Kidney (tissue), 14 donors: Measurements from ENCODE around the gene TESPA1. TPM values are rescaled to one million over a fixed set of nuclear protein-coding genes. Genes with fewer than 3 reads are reported as not detected.
"Not testable (repeated sequence)": the region's sequence is repeated elsewhere in the genome, so short reads cannot be mapped to it uniquely, and the experiment has no call there.

Experiments
- DNase-seq, 5 donors: peaks; one replicate each; pipeline ENCODE4 v3.0.0-alpha.2; 2013 to 2020
- FAIRE-seq: peaks from 2 replicates; lab custom pipeline; 2012; peaks lifted over from hg19 to GRCh38; lab: Jason Lieb, UNC
- H3K27ac ChIP-seq, 2 donors: one replicate each; pipeline ENCODE4 v1.7.0; 2013; ENCODE audit warnings: low read depth in 2 of 2, low read length in 2 of 2, inconsistent platforms in 1 of 2
- H3K27me3 ChIP-seq: one replicate; pipeline ENCODE4 v1.7.1; 2013; ENCODE audit warnings: low read length, inconsistent platforms; ENCODE audit not compliant: control insufficient read depth, insufficient read depth
- H3K36me3 ChIP-seq, 3 donors: one replicate each; pipeline versions ENCODE4 v1.7.0 to v1.7.1; 2013; ENCODE audit warnings: low read length in 3 of 3, control low read depth in 1 of 3, inconsistent platforms in 1 of 3; ENCODE audit not compliant: insufficient read depth in 3 of 3, control insufficient read depth in 2 of 3
- H3K4me1 ChIP-seq, 3 donors: one replicate each; pipeline versions ENCODE4 v1.7.0 to v1.7.1; 2013; ENCODE audit warnings: low read length in 3 of 3, inconsistent platforms in 1 of 3, low read depth in 1 of 3; ENCODE audit not compliant: control insufficient read depth in 2 of 3, insufficient read depth in 2 of 3
- H3K4me3 ChIP-seq, 3 donors: one replicate each; pipeline versions ENCODE4 v1.7.0 to v1.8.1; 2013; ENCODE audit warnings: low read length in 3 of 3, control low read depth in 1 of 3, inconsistent platforms in 1 of 3
- H3K9ac ChIP-seq, 3 donors: one replicate each; pipeline versions ENCODE4 v1.7.0 to v1.7.1; 2013; ENCODE audit warnings: low read length in 3 of 3, control low read depth in 1 of 3, inconsistent platforms in 1 of 3
- H3K9me3 ChIP-seq, 3 donors: one replicate each; pipeline versions ENCODE4 v1.7.0 to v1.7.1; 2013; ENCODE audit warnings: low read length in 3 of 3, control low read depth in 1 of 3, inconsistent platforms in 1 of 3; ENCODE audit not compliant: control insufficient read depth in 2 of 3, insufficient read depth in 1 of 3
- intact Hi-C: fragments of 100-400 bp; cut with DNase I; formaldehyde crosslinking; loops from one replicate; pipeline ENCODE4 v1.11.1; 2022
- polyA plus RNA-seq: library from polyadenylated mRNA; stranded (reverse); fragments of 350-450 nt; fragmentation: Illumina TruSeq; extraction: RNeasy Lipid Tissue Mini Kit (QIAGEN cat#74804); gene quantifications from one replicate; pipeline ENCODE4 v1.2.3, GENCODE V29; 2014; ENCODE audit warnings: low read depth, low replicate concordance; ENCODE audit not compliant: insufficient read depth
- total RNA-seq: library from RNA; stranded (reverse); fragmentation: NEBNext Ultra II Directional; extraction: Animal tissue kit (Norgen Biotek cat#: 25700); gene quantifications from one replicate; pipeline ENCODE4 v1.2.1, GENCODE V29; 2021
- TF ChIP-seq, protein P1 (sequence below): IDR thresholded peaks from 3 replicates; pipeline ENCODE4 v1.5.1; 2012; ENCODE audit warnings: mild to moderate bottlenecking, moderate library complexity, borderline replicate concordance; ENCODE audit not compliant: insufficient read depth; ENCODE audit errors: extremely low read depth
- donor health status: control.
- donor health status: control.
- donor health status: control.
- donor health status: control.
- donor health status: control.
- donor health status: DM: yes; HTN: yes; CAD: no.
- donor health status: Normal renal cell carcinoma (clear cell type).

The TESPA1 gene
- total and polyA plus RNA-seq, 2 donors from 2014 or later, result 4.9 TPM; not detected in 1

DNA sequence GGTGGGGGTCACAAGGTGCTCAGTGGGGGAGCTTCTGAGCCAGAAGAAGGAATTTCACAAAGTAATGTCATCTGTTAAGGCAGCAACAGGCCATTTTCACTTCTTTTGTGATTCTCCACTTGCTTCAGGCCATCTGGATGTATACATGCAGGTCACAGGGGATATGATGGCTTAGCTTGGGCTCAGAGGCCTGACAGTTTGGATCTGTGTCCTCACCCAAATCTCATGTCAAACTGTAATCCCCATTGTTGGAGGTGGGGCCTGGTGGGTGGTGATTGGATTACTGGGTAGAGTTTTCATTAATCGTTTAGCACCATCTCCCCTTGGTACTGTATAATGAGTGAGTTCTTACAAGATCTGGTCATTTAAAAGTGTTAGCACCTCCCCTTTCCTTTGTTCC lies 36.4 kb downstream of the TESPA1 start:
- DNase-seq, result no peak
- TF ChIP-seq, protein P1, sequence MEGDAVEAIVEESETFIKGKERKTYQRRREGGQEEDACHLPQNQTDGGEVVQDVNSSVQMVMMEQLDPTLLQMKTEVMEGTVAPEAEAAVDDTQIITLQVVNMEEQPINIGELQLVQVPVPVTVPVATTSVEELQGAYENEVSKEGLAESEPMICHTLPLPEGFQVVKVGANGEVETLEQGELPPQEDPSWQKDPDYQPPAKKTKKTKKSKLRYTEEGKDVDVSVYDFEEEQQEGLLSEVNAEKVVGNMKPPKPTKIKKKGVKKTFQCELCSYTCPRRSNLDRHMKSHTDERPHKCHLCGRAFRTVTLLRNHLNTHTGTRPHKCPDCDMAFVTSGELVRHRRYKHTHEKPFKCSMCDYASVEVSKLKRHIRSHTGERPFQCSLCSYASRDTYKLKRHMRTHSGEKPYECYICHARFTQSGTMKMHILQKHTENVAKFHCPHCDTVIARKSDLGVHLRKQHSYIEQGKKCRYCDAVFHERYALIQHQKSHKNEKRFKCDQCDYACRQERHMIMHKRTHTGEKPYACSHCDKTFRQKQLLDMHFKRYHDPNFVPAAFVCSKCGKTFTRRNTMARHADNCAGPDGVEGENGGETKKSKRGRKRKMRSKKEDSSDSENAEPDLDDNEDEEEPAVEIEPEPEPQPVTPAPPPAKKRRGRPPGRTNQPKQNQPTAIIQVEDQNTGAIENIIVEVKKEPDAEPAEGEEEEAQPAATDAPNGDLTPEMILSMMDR, result no peak
- Histone ChIP-seq H3K4me1 (no peaks in the 10 kb centered on the region), H3K9me3 (no peaks in the 10 kb centered on the region), H3K36me3 (no peaks in the 10 kb centered on the region), H3K27me3 (no peaks in the 10 kb centered on the region), H3K27ac (no peak overlapping the region), H3K9ac (no peak overlapping the region), H3K4me3 (no peak overlapping the region)
- no peak for FAIRE-seq
- intact Hi-C loops, result no loop called here

DNA sequence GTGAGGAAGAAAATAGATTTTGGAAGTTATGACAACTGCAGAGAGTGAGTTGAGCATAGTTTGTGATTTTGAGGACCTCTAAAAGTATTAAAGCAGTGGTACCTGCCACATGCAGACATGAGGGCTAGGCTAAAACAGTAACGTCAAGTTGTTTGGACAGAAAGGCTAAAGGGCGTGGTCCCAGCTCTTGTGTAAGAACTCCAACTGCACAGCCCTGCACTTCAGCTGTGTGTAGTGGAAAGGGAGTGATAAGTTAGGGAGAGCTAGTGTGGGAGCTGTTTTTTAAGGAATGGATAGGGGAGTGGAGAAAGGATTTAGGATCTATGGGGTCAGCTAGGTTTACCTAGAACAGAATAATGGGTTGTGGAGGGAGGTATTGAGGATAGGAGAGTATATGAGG lies 39.5 kb downstream of the TESPA1 start:
- Histone ChIP-seq H3K4me3 (no peak overlapping the region), H3K4me1 (no peaks in the 10 kb centered on the region), H3K36me3 (no peaks in the 10 kb centered on the region), H3K27me3 (no peaks in the 10 kb centered on the region), H3K9ac (no peak overlapping the region), H3K9me3 (no peaks in the 10 kb centered on the region), H3K27ac (no peak overlapping the region)
- DNase-seq, result no peak
- TF ChIP-seq, protein P1, result no peak
- FAIRE-seq, result no peak
- intact Hi-C loops, result no loop called here

DNA sequence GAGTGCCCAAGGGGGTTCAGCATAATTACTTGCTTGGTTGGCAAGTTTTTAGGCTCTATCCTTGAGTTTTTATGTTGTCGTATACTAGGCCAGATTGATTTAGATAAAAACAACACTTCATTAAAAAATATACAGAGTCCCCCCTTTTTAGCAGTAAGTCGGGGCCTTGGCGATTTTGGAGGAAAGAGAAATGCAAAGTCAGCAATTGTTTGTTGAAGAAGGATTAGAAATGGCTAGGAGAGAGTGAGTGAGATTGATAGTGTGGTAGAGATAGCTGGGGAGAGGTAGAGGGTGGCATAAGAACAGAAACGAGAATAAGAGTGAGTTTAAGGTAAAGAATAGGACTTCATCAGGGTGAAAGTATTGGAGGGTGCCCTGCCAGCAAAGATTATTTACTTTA lies 41.3 kb downstream of the TESPA1 start:
- H3K9ac ChIP-seq, intact Hi-C loops, H3K36me3 ChIP-seq, H3K27ac ChIP-seq, H3K9me3 ChIP-seq, H3K27me3 ChIP-seq, H3K4me3 ChIP-seq, H3K4me1 ChIP-seq, DNase-seq, FAIRE-seq: not testable (repeated sequence)

DNA sequence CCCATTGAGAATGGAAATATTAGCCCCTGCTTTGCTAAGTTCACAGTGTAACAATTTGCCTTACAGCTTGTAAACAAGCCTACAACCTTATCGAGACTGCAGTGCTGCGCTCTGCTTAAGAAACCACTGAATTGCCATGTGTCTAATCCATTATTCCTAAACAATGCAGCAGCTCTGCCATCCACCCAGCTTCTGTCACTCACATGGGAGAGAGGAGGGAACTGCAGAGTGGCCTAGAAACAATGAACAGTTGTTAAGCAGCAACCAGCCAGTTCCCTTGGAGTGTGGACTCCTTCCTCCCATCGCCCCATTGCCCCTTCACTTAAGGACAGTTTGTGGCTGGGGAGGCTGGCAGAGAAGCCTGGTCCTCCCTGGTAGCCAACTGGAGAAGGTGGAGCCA lies 42.9 kb downstream of the TESPA1 start:
- H3K9me3 ChIP-seq, result no peaks in the 10 kb centered on the region
- FAIRE-seq (no peak), DNase-seq (no peak)
- intact Hi-C loops, result no loop called here
- TF ChIP-seq, protein P1, result no peak
- no peaks in the 10 kb centered on the region for H3K4me1 ChIP-seq
- no peaks in the 10 kb centered on the region for H3K27me3 ChIP-seq
- H3K36me3 ChIP-seq, result no peaks in the 10 kb centered on the region
- H3K9ac ChIP-seq, result no peak overlapping the region
- no peak overlapping the region for H3K4me3 ChIP-seq
- no peak overlapping the region for H3K27ac ChIP-seq
